Measurements from ENCODE around the gene MRPL45. TPM values are rescaled to one million over a fixed set of nuclear protein-coding genes. Genes with fewer than 3 reads are reported as not detected.

Gene MRPL45
- total RNA-seq, 1 experiment from 2014 or later = 24.7 TPM

GRCh38 chr17:38338053-38338452 is 41.1 kb downstream of the MRPL45 start:
- no peaks in the 10 kb centered on the region for H3K9me3 ChIP-seq (ENCODE audit: control insufficient read depth, insufficient read depth, low read depth, low read length)
- no TSS peak for BruUV-seq (replicated peaks)
- TF ChIP-seq TCF7L2 (IDR thresholded peaks at IDR 0.05; ENCODE audit: low read depth, low read length) (no peak), POLR2AphosphoS5 (IDR thresholded peaks at IDR 0.05; ENCODE audit: low read depth, low read length) (no peak), SIN3A (IDR thresholded peaks at IDR 0.05; ENCODE audit: borderline replicate concordance, insufficient read depth, low read depth, low read length) (no peak), REST (IDR thresholded peaks at IDR 0.05; ENCODE audit: insufficient read depth in 1 of 2, low read depth in 2 of 2, low read length in 1 of 2) (no peak)
- DNase-seq (ENCODE audit: low read depth, low spot score) (no peak), ATAC-seq (no peak)
- H3K4me1 ChIP-seq (ENCODE audit: control insufficient read depth, insufficient read depth, low read length) = no peaks in the 10 kb centered on the region
- in situ Hi-C loops (cut with HindIII; ENCODE audit: low pct_unique_long_range_greater_than_20kb, low sequenced_read_pairs) (no loop called here), intact Hi-C loops (cut with micrococcal nuclease; ENCODE audit: unreplicated experiment) (no loop called here)
- ChIA-PET POLR2A (no interaction called here), CTCF (no interaction called here)
- no peaks in the 10 kb centered on the region for H3K36me3 ChIP-seq (ENCODE audit: control insufficient read depth, insufficient read depth, low read length)
- H3K4me3 ChIP-seq (ENCODE audit: low read depth in 2 of 2, low read length in 2 of 2) = no peak overlapping the region
- no peaks in the 10 kb centered on the region for H3K27me3 ChIP-seq (ENCODE audit: control insufficient read depth, insufficient read depth, low read length)
- H3K27ac ChIP-seq (ENCODE audit: low read length) = no peak overlapping the region

- intact Hi-C loops (cut with micrococcal nuclease; ENCODE audit: unreplicated experiment) (no loop called here), in situ Hi-C loops (cut with HindIII; ENCODE audit: low pct_unique_long_range_greater_than_20kb, low sequenced_read_pairs) (no loop called here)
- Histone ChIP-seq H3K9me3 (ENCODE audit: control insufficient read depth, insufficient read depth, low read depth, low read length) (no peaks in the 10 kb centered on the region), H3K4me3 (ENCODE audit: low read depth in 2 of 2, low read length in 2 of 2) (no peak overlapping the region), H3K36me3 (ENCODE audit: control insufficient read depth, insufficient read depth, low read length) (no peaks in the 10 kb centered on the region), H3K4me1 (ENCODE audit: control insufficient read depth, insufficient read depth, low read length) (no peaks in the 10 kb centered on the region), H3K27ac (ENCODE audit: low read length) (no peak overlapping the region), H3K27me3 (ENCODE audit: control insufficient read depth, insufficient read depth, low read length) (no peaks in the 10 kb centered on the region)
- ATAC-seq (no peak), DNase-seq (ENCODE audit: low read depth, low spot score) (no peak)
- ChIA-PET POLR2A (no interaction called here), CTCF (no interaction called here)
- BruUV-seq (replicated peaks) = no TSS peak
- TF ChIP-seq CTCF (IDR thresholded peaks at IDR 0.05) (no peak), SIN3A (IDR thresholded peaks at IDR 0.05; ENCODE audit: borderline replicate concordance, insufficient read depth, low read depth, low read length) (no peak), TCF7L2 (IDR thresholded peaks at IDR 0.05; ENCODE audit: low read depth, low read length) (no peak), REST (IDR thresholded peaks at IDR 0.05; ENCODE audit: insufficient read depth in 1 of 2, low read depth in 2 of 2, low read length in 1 of 2) (no peak), POLR2AphosphoS5 (IDR thresholded peaks at IDR 0.05; ENCODE audit: low read depth, low read length) (no peak)
Measured at GRCh38 chr17:38338535-38338934, 41.6 kb downstream of the MRPL45 start.
